Measurements from ENCODE around the gene DENND5A. TPM values are rescaled to one million over a fixed set of nuclear protein-coding genes. Genes with fewer than 3 reads are reported as not detected.

The DENND5A gene
- total RNA-seq, 1 donor from 2014 or later, result 156 TPM

DNA sequence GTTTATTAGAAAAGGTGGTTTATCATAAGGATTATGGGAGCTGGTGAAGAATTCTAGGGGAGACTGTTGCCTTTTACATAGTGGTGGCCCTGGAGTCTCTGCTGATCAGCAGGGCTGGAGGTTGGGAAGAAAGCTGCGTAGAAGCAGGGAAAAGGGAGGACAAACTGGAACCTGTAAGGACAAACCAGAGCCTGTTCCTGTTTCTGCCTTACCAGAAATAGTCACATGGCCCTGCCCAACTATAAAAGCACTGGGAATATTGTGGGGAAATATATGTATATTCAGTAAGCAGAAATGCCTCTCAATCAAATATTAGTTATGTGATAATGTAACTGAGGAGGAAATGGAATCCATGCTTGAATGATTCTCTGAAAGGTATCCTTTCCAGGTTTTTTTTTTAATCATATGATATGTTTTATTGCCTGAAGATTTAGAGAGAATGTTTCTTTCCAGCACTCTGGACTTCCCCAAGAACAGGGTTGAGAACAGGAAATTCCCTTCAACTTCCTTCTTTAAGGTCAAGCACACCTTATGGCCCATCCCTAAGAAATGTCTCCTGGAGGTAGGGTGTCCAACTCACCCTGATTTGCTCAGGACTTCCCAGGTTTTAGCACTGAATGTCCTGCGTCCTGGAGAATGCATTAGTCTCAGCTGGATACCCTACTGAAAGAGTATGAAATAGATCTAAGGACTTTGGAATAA, 139.8 kb downstream of the DENND5A start:
- H3K36me3 ChIP-seq (ENCODE audit: insufficient read depth, low read length), result no peaks in the 10 kb centered on the region
- H3K9me3 ChIP-seq (ENCODE audit: insufficient read depth, low read depth, low read length), result no peaks in the 10 kb centered on the region
- no peak overlapping the region for H3K27ac Mint-ChIP-seq (ENCODE audit: unreplicated experiment)
- no peak overlapping the region for H2AFZ ChIP-seq (ENCODE audit: low read depth, low read length)
- no peaks in the 10 kb centered on the region for H3K4me1 ChIP-seq (ENCODE audit: insufficient read depth, low read length)
- H3K9me3 Mint-ChIP-seq (ENCODE audit: unreplicated experiment), result no peaks in the 10 kb centered on the region
- H3K79me2 ChIP-seq (ENCODE audit: insufficient read depth, low read length), result no peaks in the 10 kb centered on the region
- H3K9ac ChIP-seq (ENCODE audit: low read length), result no peak overlapping the region
- TF ChIP-seq EZH2 (IDR thresholded peaks at IDR 0.05; ENCODE audit: insufficient read depth, low read length), result no peak
- TF ChIP-seq, protein P1, sequence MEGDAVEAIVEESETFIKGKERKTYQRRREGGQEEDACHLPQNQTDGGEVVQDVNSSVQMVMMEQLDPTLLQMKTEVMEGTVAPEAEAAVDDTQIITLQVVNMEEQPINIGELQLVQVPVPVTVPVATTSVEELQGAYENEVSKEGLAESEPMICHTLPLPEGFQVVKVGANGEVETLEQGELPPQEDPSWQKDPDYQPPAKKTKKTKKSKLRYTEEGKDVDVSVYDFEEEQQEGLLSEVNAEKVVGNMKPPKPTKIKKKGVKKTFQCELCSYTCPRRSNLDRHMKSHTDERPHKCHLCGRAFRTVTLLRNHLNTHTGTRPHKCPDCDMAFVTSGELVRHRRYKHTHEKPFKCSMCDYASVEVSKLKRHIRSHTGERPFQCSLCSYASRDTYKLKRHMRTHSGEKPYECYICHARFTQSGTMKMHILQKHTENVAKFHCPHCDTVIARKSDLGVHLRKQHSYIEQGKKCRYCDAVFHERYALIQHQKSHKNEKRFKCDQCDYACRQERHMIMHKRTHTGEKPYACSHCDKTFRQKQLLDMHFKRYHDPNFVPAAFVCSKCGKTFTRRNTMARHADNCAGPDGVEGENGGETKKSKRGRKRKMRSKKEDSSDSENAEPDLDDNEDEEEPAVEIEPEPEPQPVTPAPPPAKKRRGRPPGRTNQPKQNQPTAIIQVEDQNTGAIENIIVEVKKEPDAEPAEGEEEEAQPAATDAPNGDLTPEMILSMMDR (IDR thresholded peaks at IDR 0.05; ENCODE audit: insufficient read depth, low read depth, low read length), result no peak
- no peak overlapping the region for H3K4me3 Mint-ChIP-seq (ENCODE audit: unreplicated experiment)
- H3K27me3 ChIP-seq (ENCODE audit: insufficient read depth, low read length), result no peaks in the 10 kb centered on the region
- no peak for FAIRE-seq
- H3K4me3 ChIP-seq (ENCODE audit: insufficient read depth, low read depth, low read length), result no peak overlapping the region
- no peak overlapping the region for H3K27ac ChIP-seq (ENCODE audit: low read depth, low read length)
- no peaks in the 10 kb centered on the region for H3K36me3 Mint-ChIP-seq (ENCODE audit: low read depth, unreplicated experiment)
- peaks cover 2% of the 10 kb centered on the region for H3K4me1 Mint-ChIP-seq (ENCODE audit: low read depth, unreplicated experiment)
- no peak overlapping the region for H3K4me2 ChIP-seq (ENCODE audit: low read length)
- no peaks in the 10 kb centered on the region for H3K27me3 Mint-ChIP-seq (ENCODE audit: low read depth, unreplicated experiment)
- H4K20me1 ChIP-seq (ENCODE audit: insufficient read depth, low read length), result no peaks in the 10 kb centered on the region
- DNase-seq (ENCODE audit: low read depth), result no peak

DNA sequence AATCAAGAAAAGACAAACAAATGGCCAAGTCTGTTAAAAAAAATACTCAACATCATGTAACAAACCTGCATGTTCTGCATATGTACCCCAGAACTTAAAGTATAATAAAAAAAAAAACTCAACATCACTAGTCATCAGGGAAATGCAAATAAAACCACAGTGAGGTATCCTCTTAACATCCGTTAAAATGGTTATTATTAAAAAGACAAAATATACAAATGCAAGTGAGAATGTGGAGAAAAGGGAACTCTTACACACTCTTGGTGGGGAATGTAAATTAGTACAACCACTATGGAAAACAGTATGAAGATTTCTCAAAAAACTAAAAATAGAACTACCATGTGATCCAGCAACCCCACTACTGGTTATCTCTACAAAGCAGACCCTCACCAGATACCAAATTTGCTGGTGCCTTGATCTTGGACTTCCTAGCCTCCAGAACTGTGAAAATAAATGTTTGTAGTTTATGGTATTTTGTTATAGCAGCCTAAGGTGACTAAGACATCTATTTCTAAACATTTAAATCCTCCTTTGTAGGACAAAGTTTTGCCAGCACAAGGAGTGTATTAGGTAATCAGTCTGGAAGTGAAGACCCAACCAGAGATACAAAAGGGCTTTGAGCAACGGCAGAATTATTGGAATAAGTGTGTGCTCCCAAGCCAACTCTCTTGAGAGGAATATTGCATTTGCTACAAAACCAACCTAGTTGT, 141.4 kb downstream of the DENND5A start:
- Histone ChIP-seq H3K36me3 (ENCODE audit: insufficient read depth, low read length) (no peaks in the 10 kb centered on the region), H3K4me2 (ENCODE audit: low read length) (no peak overlapping the region), H3K9ac (ENCODE audit: low read length) (no peak overlapping the region), H3K4me3 (ENCODE audit: insufficient read depth, low read depth, low read length) (no peak overlapping the region), H3K27me3 (ENCODE audit: insufficient read depth, low read length) (no peaks in the 10 kb centered on the region), H3K4me1 (ENCODE audit: insufficient read depth, low read length) (no peaks in the 10 kb centered on the region), H3K27ac (ENCODE audit: low read depth, low read length) (no peak overlapping the region), H3K79me2 (ENCODE audit: insufficient read depth, low read length) (no peaks in the 10 kb centered on the region), H4K20me1 (ENCODE audit: insufficient read depth, low read length) (no peaks in the 10 kb centered on the region), H2AFZ (ENCODE audit: low read depth, low read length) (no peak overlapping the region), H3K9me3 (ENCODE audit: insufficient read depth, low read depth, low read length) (no peaks in the 10 kb centered on the region)
- no peak for DNase-seq (ENCODE audit: low read depth)
- Mint-ChIP-seq H3K36me3 (ENCODE audit: low read depth, unreplicated experiment) (peaks cover 6% of the 10 kb centered on the region), H3K27me3 (ENCODE audit: low read depth, unreplicated experiment) (no peaks in the 10 kb centered on the region), H3K4me1 (ENCODE audit: low read depth, unreplicated experiment) (peaks cover 2% of the 10 kb centered on the region), H3K9me3 (ENCODE audit: unreplicated experiment) (no peaks in the 10 kb centered on the region), H3K27ac (ENCODE audit: unreplicated experiment) (no peak overlapping the region), H3K4me3 (ENCODE audit: unreplicated experiment) (no peak overlapping the region)
- TF ChIP-seq, protein P1 (IDR thresholded peaks at IDR 0.05; ENCODE audit: insufficient read depth, low read depth, low read length), result no peak
- no peak for TF ChIP-seq EZH2 (IDR thresholded peaks at IDR 0.05; ENCODE audit: insufficient read depth, low read length)
- FAIRE-seq, result no peak

DNA sequence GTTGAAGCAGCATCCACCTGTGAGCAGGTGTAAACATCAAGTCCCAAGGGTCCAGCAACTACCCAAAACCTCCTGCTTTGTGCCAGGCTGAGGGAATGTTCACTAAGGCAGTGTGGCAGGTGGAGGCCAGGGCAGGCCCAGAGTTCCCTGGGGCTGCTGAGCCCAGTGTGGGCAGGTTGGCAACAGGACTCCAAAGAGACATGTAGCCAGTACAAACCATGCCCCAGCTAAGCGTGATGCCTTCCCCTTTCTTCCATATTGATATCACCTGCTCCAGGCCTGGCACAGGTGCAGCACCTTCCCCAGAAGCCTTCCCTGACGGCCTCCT, 143.7 kb downstream of the DENND5A start:
- Mint-ChIP-seq H3K4me1 (ENCODE audit: low read depth, unreplicated experiment) (peaks cover 2% of the 10 kb centered on the region), H3K27me3 (ENCODE audit: low read depth, unreplicated experiment) (no peaks in the 10 kb centered on the region), H3K27ac (ENCODE audit: unreplicated experiment) (no peak overlapping the region), H3K4me3 (ENCODE audit: unreplicated experiment) (no peak overlapping the region), H3K36me3 (ENCODE audit: low read depth, unreplicated experiment) (peaks cover 11% of the 10 kb centered on the region), H3K9me3 (ENCODE audit: unreplicated experiment) (no peaks in the 10 kb centered on the region)
- no peaks in the 10 kb centered on the region for H3K36me3 ChIP-seq (ENCODE audit: insufficient read depth, low read length)
- no peak overlapping the region for H2AFZ ChIP-seq (ENCODE audit: low read depth, low read length)
- no peaks in the 10 kb centered on the region for H3K79me2 ChIP-seq (ENCODE audit: insufficient read depth, low read length)
- H3K9ac ChIP-seq (ENCODE audit: low read length), result no peak overlapping the region
- H3K4me2 ChIP-seq (ENCODE audit: low read length), result no peak overlapping the region
- H4K20me1 ChIP-seq (ENCODE audit: insufficient read depth, low read length), result no peaks in the 10 kb centered on the region
- no peaks in the 10 kb centered on the region for H3K27me3 ChIP-seq (ENCODE audit: insufficient read depth, low read length)
- FAIRE-seq (no peak), DNase-seq (ENCODE audit: low read depth) (no peak)
- TF ChIP-seq, protein P1 (IDR thresholded peaks at IDR 0.05; ENCODE audit: insufficient read depth, low read depth, low read length), result no peak
- no peak for TF ChIP-seq EZH2 (IDR thresholded peaks at IDR 0.05; ENCODE audit: insufficient read depth, low read length)
- no peak overlapping the region for H3K4me3 ChIP-seq (ENCODE audit: insufficient read depth, low read depth, low read length)
- no peaks in the 10 kb centered on the region for H3K9me3 ChIP-seq (ENCODE audit: insufficient read depth, low read depth, low read length)
- no peak overlapping the region for H3K27ac ChIP-seq (ENCODE audit: low read depth, low read length)
- no peaks in the 10 kb centered on the region for H3K4me1 ChIP-seq (ENCODE audit: insufficient read depth, low read length)
